ENCODE data around the gene ILDR2.

- TF ChIP-seq CTCF (IDR thresholded peaks at IDR 0.05) = no peak
- no peak for TF ChIP-seq POLR2A (IDR thresholded peaks at IDR 0.05)
Observed at GRCh38 chr1:166905900-166906299, 69.4 kb downstream of the ILDR2 start.
